Middle frontal gyrus (tissue), 1 donor: ENCODE measurements around the gene UBA1.

Experiments used
- DNase-seq: peaks from one replicate; pipeline ENCODE4 v3.0.0-alpha.2; 2015; ENCODE audit warnings: low spot score; ENCODE audit errors: extremely low spot score

The UBA1 gene

DNA sequence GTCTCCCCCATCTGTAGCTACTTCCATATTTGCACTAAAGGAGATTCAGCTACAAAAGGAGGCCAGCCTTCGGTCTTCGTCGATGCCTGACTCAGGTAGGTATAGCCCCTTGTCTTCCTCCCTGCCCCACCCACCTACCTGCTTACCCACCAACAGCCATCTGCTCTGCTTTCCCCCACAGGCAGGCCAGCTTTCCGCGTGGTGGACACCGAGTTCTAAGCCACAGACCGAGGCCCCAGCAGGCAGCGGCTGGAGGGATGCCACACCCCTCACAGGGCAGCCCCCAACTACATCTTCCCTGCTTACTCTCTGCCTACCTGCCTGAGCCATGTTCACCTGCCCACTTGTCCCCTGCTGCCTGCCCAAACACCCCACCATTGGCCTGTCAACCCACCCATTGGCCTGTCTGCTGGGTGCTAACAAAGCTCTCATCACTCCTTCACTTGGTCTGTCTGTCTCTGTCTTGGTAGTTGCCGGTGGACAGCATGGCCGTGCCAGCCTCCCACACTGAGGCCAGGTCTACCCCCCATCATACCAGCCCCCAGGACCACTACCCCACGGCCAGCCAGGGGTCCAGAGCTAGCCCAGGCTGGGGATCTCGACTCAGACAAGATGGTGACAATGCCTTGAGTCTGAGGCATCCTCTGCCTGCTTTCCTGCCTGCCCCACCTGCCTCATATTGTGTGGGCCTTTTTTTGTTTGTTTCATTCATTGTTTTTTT, 35.1 kb downstream of the UBA1 start:
- DNase-seq = no peak

DNA sequence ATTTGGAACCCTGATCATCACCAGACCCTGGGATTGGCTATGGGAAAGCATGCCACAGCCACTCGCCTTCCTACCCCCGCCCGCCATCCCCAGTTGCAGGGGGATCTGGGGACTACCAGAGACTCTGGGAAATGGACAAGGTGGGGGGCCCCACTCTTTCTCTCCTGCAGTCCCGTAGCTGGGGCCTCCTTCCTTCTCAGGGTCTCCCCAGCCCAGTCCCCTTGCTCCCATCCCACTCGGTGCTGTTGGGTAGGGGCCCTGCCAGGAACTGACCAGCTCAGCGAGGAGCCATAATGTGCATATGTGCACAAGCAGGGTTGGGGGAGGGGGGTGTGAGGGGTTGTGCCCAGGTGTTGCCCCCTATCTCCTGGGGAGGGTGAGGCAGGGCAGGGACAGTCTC, 35.8 kb downstream of the UBA1 start:
- no peak for DNase-seq

DNA sequence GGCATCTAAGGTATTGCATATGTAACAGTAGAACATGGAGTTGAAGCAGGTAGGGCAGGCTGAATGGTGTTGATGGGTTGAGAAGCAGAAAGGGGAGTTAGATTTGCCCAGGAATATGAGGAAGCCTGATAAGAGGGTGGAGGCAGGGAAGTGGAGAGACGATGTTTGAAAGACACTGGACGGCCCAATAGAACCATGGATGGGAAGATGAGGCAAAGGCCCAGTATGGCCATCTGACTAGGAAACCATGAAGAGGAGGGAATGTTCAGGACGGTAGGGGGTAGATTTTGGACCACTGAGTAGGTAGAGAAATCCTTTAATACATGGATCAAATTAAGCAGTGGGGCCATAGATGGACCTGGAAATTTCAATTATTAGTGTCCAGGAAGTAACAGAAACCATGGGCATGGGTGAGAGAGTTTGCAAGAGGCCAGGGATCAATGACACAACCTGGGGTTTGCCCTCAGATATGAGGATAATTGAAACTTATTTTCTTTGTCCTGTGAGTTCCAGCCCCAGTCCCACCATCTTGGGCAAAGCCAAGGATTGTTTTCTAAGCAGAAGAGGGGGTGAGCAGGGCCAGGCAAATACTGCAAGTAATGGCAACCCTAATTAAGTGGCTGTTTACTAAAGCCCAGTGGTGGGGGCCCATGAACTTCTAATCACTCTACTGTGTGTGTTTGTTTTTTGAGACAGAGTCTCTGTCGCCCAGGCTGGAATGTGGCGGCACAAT, 36.7 kb downstream of the UBA1 start:
- DNase-seq = no peak

DNA sequence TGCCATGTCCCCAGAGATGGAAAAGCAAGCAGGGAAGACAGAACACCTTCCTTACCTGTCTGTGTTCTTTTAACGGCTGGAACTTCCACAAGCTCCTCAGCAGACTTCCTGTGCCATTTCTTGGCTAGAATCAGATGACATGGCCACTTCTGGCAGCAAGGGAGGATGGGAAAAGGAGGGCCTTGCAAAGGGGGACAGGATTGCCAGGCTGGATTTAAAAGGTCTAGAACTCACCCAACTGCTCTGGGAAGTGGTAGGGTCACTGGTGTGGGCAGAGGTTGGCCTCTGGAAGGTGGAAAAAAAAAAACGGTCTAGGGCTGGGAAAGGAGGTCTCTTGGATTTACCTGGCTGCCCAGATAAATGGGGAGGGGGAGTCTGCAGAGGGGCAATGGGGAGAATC, 37.5 kb downstream of the UBA1 start:
- DNase-seq = no peak

DNA sequence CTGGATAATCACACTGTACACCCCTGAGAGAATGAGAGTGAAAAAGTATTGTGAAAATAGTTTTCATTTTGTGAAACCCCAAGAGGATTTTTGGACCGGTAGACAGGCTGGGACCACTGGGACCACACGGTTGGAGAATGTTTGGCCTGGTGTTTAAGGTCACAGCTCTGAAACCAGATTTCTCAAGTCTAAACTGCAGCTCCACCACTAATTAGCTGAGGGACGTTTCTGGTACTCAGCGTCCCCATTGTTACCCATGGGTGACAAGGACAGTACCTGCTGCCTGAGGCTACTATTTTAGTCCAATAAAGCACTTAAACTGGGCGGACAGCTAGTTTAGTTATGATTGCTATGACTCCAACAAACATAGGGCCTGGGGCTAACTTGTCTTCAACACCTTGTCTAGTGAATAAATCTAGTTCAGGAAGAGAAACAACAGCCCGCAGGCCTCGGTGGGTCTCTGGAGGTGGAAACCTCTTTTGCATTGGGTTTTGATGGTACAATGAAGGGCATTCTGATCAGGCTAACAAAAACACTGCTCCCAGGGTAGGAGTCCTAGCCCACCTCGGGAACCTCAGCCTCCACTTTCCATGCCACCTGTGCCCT, 38.7 kb downstream of the UBA1 start:
- no peak for DNase-seq

DNA sequence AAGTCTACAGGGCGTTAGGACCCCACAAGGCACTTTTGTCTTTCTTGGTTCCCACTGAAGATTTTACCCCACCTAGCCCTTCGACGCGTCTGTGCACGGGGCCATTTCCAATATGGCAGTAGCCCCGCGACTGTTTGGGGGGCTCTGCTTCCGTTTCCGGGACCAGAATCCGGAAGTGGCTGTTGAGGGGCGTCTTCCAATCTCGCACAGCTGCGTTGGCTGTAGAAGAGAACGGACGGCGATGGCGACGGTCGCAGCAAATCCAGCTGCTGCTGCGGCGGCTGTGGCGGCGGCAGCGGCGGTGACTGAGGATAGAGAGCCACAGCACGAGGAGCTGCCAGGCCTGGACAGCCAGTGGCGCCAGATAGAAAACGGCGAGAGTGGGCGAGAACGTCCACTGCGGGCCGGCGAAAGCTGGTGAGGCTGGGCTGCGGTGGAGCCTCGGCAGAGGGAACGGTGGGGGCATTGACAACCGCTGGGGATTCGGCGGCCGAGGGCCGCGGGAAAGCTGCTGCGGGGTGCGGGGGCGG, 39.2 kb downstream of the UBA1 start, which contains the start of gene USP11:
Gene USP11, plus strand, starts transcription at position 207 of the 530 bp plus-strand sequence. Its CDS starts 35 bp downstream, at position 242.
- no peak for DNase-seq

DNA sequence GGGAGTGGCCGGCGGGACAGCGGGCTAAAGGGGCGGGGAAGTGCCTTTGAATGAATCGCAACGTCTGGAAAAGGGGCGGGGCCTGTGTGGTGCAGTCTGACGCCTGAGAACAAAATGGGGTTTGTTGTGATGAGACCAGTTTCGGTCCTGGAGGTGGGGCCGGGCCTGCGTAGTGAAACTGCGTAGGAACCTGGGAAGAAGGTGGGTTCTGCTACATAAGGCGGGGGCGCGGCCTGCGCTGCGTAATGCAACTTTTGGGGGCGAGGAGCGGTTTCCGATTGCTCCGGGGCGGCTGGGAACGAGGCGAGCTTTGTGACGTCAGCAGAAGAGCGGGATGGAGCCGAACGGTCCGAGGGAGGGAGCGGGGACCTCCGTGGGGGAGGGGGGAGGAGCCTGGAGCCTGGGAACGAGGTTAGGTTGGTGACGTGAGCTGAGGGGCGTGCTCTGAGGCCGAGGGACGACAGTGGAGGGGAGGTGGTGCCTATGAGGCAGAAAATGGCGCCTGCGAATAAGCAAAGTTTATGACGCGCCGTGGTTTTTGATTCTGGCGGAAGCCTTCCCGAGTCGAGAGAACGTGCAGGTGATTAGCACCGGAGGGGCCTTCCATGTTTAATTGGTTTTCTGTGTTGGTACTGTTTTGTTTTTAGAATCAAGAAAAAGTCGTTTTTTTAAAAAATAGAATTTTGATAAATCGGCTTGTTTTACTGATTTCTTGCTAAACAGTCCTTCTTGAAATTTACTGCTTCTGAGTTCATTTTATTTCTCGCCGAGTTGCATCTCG, 39.9 kb downstream of the UBA1 start:
- DNase-seq = peak; percentile 84

DNA sequence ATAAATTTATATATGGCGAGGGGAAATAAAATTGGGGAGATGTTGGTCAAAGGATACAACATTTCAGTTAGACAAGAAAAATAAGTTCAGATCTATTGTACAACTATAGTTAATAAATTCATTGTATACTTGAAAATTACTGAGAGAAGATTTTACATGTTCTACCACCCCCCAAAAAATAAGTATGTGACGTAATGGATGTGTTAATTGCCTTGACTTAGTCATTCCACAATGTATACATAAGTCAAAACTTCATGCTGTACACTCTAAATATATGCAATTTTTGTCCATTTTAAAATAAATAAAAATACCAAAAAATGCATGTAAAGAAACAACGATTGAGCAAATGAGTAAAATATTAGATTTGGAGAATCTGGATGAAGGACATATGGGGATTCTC, 41.0 kb downstream of the UBA1 start:
- no peak for DNase-seq

DNA sequence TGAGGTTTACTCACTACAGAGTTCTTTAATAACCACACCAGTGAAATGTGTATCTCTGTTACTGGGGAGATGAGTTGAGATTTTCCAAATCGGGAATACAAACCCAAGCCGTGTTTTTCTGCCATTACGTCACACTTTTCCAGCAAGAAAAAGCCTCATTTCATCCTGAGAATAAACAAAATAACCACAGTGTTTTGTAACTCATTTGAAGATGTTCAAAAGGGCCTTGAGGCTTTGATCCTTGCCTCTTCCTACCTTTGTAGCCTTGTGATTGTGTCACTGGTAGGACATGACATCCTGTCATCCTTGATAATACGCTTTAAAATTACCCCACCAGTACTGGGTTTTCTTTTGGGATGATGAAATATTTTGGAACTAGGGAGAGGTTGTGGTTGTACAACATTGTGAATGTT, 42.1 kb downstream of the UBA1 start:
- no peak for DNase-seq

DNA sequence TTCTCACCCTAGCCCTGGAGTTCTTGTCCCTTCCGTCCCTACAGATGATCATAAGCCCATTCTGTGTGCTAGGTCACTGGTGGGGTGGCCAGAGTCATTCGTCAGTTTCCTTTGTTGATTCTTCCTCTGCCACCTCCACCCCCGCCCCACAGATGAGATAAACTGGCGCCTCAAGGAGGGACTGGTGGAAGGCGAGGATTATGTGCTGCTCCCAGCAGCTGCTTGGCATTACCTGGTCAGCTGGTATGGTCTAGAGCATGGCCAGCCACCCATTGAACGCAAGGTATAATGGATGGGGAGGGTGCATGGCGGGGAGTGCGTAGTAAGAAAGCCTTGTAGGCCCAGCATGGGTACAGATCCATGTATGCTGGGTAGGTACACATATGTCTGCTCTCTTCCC, 45.6 kb downstream of the UBA1 start:
- no peak for DNase-seq

DNA sequence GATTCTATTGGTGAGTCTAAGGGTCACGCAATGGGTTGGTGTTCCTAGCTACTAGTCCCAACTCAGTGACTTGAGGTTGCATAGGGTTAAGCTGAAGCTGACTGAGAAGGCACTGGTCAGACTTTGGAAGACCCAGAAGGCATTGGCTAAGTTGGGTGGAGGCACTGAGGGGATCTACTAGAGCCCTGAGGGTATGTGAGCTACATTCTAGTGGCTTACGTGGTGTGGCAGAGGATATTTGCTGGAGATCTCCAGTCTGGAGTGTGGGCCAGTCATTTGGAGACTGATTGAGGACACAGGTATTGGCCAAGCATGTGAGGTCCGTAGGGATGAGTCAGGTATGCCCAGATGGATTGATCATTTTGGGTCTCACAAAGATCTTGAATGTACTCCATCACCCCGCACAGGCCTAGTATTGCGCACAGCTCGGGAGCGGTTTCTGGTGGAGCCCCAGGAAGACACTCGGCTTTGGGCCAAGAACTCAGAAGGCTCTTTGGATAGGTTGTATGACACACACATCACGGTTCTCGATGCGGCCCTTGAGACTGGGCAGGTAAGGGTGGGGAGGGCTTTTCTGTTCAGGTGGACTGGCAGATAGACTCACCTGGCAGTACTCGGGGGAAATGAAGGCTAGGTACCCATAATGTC, 46.4 kb downstream of the UBA1 start:
- no peak for DNase-seq

DNA sequence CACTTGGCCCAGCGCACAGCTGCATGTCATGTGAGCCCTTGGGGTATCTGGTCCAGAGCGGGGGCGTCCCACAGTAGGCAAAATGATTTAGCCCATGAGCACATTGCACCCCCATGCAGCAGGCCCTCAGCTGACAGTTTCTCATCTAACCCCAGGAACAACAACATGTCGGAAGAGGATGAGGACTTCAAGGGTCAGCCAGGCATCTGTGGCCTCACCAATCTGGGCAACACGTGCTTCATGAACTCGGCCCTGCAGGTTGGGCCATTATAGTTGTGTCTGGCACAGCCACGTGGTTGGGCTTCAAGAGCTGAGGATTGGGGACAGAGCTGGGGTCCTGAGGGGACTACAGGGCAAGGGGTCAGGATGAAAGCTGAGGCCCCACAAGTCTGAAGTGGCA, 47.0 kb downstream of the UBA1 start:
- no peak for DNase-seq

DNA sequence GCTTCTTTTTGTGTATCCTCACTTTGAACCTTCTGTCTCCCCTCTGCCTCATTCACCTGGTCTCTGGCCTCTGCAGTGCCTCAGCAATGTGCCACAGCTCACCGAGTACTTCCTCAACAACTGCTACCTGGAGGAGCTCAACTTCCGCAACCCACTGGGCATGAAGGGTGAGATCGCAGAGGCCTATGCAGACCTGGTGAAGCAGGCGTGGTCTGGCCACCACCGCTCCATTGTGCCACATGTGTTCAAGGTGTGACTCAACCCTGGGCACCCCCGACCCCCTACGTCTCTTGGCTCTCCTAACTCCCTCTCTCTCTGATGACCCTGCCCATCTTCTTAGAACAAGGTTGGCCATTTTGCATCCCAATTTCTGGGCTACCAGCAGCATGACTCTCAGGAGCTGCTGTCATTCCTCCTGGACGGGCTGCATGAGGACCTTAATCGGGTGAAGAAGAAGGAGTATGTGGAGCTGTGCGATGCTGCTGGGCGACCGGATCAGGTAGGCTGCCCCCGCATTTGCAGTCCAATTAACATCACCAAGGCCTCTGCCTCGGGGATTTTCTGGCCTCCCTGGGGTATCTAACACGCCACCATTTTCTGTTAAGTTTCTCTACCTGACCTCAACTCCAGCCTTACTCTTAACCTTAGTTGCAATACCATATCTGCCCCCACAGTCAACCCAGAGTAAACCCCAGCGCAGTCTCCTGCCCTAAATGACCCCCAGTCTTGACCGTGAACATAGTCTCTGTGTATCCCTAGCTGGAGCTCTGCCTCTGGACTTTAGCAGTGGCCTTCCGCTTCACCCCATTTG, 47.8 kb downstream of the UBA1 start:
- no peak for DNase-seq

DNA sequence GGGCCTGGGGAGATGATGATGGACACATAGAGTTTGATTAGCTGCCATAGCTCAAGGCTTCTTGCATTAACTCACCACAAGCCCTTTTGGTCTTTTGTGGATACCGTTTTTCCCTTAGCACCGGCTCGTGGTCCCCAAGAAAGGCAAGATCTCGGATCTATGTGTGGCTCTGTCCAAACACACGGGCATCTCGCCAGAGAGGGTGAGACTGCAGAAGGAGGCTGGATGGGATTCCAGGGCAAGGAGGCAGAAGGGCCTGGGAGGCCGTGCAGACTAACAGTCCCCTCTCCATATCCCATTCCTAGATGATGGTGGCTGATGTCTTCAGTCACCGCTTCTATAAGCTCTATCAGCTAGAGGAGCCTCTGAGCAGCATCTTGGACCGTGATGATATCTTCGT, 48.7 kb downstream of the UBA1 start:
- DNase-seq = no peak

DNA sequence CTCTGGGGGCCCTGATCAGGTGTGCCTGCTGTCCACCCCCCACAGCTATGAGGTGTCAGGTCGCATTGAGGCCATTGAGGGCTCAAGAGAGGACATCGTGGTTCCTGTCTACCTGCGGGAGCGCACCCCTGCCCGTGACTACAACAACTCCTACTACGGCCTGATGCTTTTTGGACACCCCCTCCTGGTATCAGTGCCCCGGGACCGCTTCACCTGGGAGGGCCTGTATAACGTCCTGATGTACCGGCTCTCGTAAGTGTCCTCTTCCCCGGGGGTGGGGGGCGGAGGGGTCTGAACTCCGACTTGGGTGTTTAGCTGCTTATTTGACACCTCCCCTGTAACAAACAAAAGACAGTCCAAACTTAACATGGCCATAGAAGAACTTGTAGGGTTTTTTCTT, 49.7 kb downstream of the UBA1 start:
- DNase-seq = no peak

DNA sequence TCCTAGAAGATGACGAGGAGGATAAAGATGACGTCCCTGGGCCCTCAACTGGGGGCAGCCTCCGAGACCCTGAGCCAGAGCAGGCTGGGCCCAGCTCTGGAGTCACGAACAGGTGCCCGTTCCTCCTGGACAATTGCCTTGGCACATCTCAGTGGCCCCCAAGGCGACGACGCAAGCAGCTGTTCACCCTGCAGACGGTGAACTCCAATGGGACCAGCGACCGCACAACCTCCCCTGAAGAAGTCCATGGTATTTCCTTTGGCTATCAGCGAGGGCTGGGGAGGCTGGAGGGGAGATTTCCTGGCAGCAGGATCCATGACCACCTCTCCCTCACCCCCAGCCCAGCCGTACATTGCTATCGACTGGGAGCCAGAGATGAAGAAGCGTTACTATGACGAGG, 51.0 kb downstream of the UBA1 start:
- no peak for DNase-seq

DNA sequence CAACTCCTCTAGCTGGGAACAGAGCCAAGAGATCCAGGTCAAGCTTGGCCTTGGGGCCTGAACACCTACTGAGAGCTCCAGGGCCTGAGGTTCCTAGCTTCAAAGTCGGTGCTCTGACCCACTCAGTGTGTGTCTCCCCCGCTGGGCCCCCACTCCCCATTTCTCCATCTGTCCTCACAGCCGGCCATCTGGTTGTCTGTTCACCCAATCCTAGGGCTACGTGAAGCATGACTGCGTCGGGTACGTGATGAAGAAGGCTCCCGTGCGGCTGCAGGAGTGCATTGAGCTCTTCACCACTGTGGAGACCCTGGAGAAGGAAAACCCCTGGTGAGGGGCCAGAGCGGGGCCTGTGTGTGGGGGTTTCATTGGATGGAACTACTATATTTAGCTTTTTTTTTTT, 51.5 kb downstream of the UBA1 start:
- no peak for DNase-seq

DNA sequence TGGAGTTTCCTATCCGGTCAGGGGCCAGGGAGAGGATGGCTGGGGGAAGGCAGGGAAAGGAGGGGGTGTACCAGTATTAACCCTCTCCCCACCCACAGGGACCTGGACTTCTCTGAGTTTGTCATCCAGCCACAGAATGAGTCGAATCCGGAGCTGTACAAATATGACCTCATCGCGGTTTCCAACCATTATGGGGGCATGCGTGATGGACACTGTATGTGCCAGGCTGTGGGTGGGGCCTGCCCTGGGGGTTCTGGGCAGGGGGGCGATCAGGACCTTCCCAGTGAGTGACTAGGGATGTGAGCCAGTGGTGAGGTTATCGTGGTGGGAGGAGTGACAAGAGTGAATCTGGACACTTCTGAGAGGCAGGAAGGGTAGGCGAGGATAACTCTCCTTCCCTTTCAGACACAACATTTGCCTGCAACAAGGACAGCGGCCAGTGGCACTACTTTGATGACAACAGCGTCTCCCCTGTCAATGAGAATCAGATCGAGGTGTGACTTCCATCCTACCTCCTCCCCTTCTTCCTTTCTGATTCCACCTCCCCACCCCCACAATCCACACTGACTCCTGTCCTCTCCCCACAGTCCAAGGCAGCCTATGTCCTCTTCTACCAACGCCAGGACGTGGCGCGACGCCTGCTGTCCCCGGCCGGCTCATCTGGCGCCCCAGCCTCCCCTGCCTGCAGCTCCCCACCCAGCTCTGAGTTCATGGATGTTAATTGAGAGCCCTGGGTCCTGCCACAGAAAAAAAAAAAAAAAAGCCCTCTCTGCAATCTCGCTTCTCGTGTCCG, 53.8 kb downstream of the UBA1 start:
- no peak for DNase-seq

DNA sequence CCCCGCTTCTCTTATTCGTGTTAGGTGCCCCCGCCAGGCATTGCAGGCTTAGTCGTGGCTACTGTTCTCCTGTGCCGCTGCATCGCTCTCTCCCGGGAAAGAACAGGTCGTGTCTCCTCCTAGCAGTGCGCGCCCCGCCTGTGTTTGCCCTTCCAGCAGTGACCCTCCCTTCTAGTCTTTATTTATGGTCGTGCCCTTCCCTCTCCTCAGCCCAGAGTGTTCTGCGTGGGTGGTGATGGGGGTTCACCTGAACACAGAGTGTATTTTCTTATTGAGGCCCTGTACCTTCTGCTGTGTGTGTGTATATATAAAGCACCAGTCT, 54.3 kb downstream of the UBA1 start:
- DNase-seq = no peak

DNA sequence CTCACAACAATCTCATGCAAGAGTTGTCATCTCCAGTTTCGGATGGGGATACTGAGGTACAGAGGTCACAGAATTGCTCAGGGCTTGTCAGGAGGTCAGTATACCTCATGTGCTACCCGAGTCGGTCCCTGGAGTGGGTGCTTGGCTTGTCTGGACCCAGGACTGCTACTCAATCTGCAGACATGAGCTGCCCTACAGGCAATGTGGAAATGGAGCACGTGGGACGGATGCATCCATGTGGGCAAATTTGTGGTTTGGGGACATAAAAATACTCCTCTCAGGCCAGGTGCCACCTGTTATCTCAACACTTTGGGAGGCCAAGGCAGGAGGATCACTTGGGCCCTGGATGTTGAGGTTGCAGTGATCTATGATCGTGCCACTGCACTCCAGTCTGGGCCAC, 54.9 kb downstream of the UBA1 start:
- DNase-seq = no peak
